GM10266 (cell line): ENCODE data around the gene NFKBIL1.

ENCODE experiments used
- DNase-seq: peaks from one replicate; pipeline ENCODE4 v3.0.0; 2012; ENCODE audit errors: extremely low spot score
- CTCF ChIP-seq: IDR thresholded peaks from 2 replicates; pipeline ENCODE4 v1.5.1; 2012; ENCODE audit warnings: mild to moderate bottlenecking, low read depth; ENCODE audit not compliant: control insufficient read depth, insufficient read depth; ENCODE audit errors: missing control alignments

Gene NFKBIL1

DNA sequence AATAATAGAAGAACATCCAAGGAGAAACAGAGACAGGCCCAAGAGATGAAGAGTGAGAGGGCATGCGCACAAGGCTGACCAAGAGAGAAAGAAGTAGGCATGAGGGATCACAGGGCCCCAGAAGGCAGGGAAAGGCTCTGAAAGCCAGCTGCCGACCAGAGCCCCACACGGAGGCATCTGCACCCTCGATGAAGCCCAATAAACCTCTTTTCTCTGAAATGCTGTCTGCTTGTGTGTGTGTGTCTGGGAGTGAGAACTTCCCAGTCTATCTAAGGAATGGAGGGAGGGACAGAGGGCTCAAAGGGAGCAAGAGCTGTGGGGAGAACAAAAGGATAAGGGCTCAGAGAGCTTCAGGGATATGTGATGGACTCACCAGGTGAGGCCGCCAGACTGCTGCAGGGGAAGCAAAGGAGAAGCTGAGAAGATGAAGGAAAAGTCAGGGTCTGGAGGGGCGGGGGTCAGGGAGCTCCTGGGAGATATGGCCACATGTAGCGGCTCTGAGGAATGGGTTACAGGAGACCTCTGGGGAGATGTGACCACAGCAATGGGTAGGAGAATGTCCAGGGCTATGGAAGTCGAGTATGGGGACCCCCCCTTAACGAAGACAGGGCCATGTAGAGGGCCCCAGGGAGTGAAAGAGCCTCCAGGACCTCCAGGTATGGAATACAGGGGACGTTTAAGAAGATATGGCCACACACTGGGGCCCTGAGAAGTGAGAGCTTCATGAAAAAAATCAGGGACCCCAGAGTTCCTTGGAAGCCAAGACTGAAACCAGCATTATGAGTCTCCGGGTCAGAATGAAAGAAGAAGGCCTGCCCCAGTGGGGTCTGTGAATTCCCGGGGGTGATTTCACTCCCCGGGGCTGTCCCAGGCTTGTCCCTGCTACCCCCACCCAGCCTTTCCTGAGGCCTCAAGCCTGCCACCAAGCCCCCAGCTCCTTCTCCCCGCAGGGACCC is 27.0 kb downstream of the NFKBIL1 start:
- peak; percentile 48 for TF ChIP-seq CTCF
- DNase-seq, result no peak

GRCh38 chr6:31575335-31575901 is 28.0 kb downstream of the NFKBIL1 start, which contains the start of gene TNF:
Gene TNF, plus strand, starts transcription at chr6:31575565. Its CDS starts 177 bp downstream, at chr6:31575742.
- peak; percentile 83 for DNase-seq
- no peak for TF ChIP-seq CTCF

DNA sequence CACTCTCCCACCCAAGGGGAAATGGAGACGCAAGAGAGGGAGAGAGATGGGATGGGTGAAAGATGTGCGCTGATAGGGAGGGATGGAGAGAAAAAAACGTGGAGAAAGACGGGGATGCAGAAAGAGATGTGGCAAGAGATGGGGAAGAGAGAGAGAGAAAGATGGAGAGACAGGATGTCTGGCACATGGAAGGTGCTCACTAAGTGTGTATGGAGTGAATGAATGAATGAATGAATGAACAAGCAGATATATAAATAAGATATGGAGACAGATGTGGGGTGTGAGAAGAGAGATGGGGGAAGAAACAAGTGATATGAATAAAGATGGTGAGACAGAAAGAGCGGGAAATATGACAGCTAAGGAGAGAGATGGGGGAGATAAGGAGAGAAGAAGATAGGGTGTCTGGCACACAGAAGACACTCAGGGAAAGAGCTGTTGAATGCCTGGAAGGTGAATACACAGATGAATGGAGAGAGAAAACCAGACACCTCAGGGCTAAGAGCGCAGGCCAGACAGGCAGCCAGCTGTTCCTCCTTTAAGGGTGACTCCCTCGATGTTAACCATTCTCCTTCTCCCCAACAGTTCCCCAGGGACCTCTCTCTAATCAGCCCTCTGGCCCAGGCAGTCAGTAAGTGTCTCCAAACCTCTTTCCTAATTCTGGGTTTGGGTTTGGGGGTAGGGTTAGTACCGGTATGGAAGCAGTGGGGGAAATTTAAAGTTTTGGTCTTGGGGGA is 28.7 kb downstream of the NFKBIL1 start:
- TF ChIP-seq CTCF, result no peak
- no peak for DNase-seq

- no peak for TF ChIP-seq CTCF
- DNase-seq, result peak; percentile 65
Observed at GRCh38 chr6:31576897-31577578, 29.6 kb downstream of the NFKBIL1 start.

DNA sequence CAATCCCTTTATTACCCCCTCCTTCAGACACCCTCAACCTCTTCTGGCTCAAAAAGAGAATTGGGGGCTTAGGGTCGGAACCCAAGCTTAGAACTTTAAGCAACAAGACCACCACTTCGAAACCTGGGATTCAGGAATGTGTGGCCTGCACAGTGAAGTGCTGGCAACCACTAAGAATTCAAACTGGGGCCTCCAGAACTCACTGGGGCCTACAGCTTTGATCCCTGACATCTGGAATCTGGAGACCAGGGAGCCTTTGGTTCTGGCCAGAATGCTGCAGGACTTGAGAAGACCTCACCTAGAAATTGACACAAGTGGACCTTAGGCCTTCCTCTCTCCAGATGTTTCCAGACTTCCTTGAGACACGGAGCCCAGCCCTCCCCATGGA is 30.2 kb downstream of the NFKBIL1 start:
- DNase-seq, result no peak
- TF ChIP-seq CTCF, result no peak

- DNase-seq, result no peak
- no peak for TF ChIP-seq CTCF
Observed at GRCh38 chr6:31578184-31579118, 31.0 kb downstream of the NFKBIL1 start.
